Mucosa of descending colon (tissue), 3 donors: Measurements from ENCODE around the gene ALOX12B. TPM values are rescaled to one million over a fixed set of nuclear protein-coding genes. Genes with fewer than 3 reads are reported as not detected.

Experiments
- ATAC-seq: fragments of 200-7000 bp; cut with Tn5 transposase; one replicate; pipeline ENCODE4 v1.9.1; 2020; ENCODE audit warnings: mild to moderate bottlenecking, moderate library complexity
- DNase-seq, 3 donors: peaks; one replicate each; pipeline ENCODE4 v3.0.0-alpha.2; 2020
- H3K36me3 ChIP-seq: fragments of 200-600 bp; one replicate; pipeline ENCODE4 v1.8.0; 2021; ENCODE audit warnings: low read depth, mild to moderate bottlenecking
- H3K4me1 ChIP-seq: fragments of 200-600 bp; one replicate; pipeline ENCODE4 v1.8.0; 2021; ENCODE audit warnings: low read depth, mild to moderate bottlenecking
- H3K4me3 ChIP-seq: fragments of 200-600 bp; one replicate; pipeline ENCODE4 v1.8.0; 2021; ENCODE audit warnings: mild to moderate bottlenecking
- H3K9me3 ChIP-seq: fragments of 200-600 bp; one replicate; pipeline ENCODE4 v1.8.0; 2021; ENCODE audit warnings: mild to moderate bottlenecking
- intact Hi-C, 2 donors: fragments of 100-400 bp; cut with DNase I in 1 of 2; cut with micrococcal nuclease in 1 of 2; formaldehyde crosslinking; loops; one replicate each; pipeline versions ENCODE4 v1.11.0 to v1.11.1; 2022; cut with DNase I, micrococcal nuclease
- total RNA-seq, 3 donors: library from RNA; stranded (reverse); fragmentation: NEBNext Ultra II Directional in 2 of 3; extraction: Animal tissue kit (Norgen Biotek cat#: 25700) in 2 of 3; gene quantifications; one replicate each; pipeline versions ENCODE4 v1.2.1 to v1.2.4, GENCODE V29; 2021 to 2023
- TF ChIP-seq, protein P1 (sequence below): fragments of 200-600 bp; IDR thresholded peaks from one replicate; pipeline ENCODE4 v1.8.0; 2022; ENCODE audit warnings: antibody characterized with exemption, mild to moderate bottlenecking
- donor health status: DM: no; HTN: no; CAD: no; lungs with moderate emphysema.
- donor health status: DM: no; HTN: no; CAD: no.
- donor health status: DM: no; HTN: yes; CAD: no.

Gene ALOX12B
- total RNA-seq, 3 donors from 2014 or later = 0.25 to 0.65 (median 0.49) TPM

DNA sequence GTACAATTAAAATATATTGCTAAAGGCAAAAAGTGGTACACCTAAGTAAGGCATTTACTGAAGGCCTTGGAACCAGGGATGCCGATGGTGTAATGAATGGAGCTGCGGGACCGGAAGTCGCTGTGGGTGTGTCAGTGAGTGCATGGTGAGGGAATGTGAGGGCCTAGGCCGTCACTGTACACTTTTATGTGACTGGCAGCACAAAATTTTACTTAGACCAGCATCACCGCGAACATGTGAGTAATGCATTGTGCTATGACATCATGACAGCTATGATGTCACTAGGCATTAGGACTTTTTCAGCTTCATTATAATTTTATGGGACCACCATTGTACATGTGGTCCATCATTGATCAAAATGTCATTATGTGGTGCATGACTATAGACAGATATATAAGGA lies 33.9 kb downstream of the ALOX12B start:
- H3K9me3 ChIP-seq = no peaks in the 10 kb centered on the region
- H3K36me3 ChIP-seq = no peaks in the 10 kb centered on the region
- H3K4me3 ChIP-seq = no peak overlapping the region
- intact Hi-C loops = no loop called here
- DNase-seq (no peak), ATAC-seq (no peak)
- TF ChIP-seq, protein P1, sequence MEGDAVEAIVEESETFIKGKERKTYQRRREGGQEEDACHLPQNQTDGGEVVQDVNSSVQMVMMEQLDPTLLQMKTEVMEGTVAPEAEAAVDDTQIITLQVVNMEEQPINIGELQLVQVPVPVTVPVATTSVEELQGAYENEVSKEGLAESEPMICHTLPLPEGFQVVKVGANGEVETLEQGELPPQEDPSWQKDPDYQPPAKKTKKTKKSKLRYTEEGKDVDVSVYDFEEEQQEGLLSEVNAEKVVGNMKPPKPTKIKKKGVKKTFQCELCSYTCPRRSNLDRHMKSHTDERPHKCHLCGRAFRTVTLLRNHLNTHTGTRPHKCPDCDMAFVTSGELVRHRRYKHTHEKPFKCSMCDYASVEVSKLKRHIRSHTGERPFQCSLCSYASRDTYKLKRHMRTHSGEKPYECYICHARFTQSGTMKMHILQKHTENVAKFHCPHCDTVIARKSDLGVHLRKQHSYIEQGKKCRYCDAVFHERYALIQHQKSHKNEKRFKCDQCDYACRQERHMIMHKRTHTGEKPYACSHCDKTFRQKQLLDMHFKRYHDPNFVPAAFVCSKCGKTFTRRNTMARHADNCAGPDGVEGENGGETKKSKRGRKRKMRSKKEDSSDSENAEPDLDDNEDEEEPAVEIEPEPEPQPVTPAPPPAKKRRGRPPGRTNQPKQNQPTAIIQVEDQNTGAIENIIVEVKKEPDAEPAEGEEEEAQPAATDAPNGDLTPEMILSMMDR = no peak
- H3K4me1 ChIP-seq = peaks cover 4% of the 10 kb centered on the region

DNA sequence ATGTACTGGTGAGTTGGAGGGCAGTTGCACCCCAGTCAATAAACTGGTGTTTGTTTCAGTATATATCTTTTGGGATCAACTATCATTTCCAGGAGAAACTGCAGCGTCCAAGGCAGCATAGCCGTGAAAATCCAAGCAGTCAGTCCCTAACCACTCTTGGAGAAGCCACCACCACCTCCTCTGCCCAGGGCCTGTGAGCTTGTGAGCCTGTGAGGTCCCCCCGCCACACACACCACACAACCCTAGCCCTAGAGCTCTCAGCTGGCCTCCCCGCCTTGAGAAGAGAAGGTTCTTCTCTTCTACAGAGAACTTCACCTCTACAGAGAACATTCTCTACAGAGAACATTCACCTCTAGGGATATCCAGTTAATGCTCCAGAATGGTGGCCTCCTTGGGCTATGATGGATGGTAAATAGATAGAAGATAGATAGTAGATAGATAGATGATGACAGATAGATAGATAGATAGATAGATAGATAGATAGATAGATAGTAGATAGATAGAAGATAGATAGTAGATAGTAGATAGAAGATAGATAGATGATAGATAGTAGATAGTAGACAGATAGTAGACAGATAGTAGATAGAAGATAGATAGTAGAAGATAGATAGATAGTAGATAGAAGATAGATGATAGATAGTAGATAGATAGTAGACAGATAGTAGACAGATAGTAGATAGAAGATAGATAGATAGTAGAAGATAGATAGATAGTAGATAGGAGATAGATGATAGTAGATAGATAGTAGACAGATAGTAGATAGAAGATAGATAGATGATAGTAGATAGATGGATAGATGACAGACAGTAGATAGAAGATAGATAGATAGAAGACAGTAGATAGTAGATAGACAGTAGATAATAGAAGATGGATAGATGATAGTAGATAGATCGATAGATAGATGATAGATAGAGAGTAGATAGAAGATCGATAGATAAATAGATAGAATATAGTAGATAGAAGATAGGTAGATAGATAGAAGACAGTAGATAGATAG lies 35.0 kb downstream of the ALOX12B start:
- no peak for DNase-seq
- no peak for ATAC-seq
- no peaks in the 10 kb centered on the region for H3K9me3 ChIP-seq
- TF ChIP-seq, protein P1 = no peak
- H3K36me3 ChIP-seq = no peaks in the 10 kb centered on the region
- intact Hi-C loops = no loop called here
- H3K4me1 ChIP-seq = peaks cover 3% of the 10 kb centered on the region
- no peak overlapping the region for H3K4me3 ChIP-seq

DNA sequence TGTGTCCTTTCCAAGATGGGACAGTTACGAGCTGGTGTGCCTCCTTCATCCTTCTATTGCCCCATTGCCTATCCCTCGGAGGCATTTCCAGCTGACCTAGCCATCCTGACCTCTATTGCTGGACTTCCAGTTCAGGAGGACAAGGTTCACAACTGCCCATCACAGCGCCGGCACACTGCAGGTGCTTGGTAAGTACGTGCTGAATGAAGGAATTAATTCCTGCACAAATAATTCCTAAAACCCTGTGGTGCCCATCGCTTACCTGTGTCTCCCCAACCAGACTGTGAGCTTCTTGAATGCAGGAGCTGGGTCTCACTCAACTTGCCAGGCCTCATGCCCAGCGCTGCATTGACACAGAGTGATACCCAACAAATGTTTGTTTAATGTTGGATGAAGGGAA lies 35.7 kb downstream of the ALOX12B start:
- DNase-seq (no peak), ATAC-seq (no peak)
- H3K9me3 ChIP-seq = no peaks in the 10 kb centered on the region
- H3K36me3 ChIP-seq = no peaks in the 10 kb centered on the region
- H3K4me1 ChIP-seq = no peaks in the 10 kb centered on the region
- TF ChIP-seq, protein P1 = no peak
- H3K4me3 ChIP-seq = no peak overlapping the region
- intact Hi-C loops = no loop called here

DNA sequence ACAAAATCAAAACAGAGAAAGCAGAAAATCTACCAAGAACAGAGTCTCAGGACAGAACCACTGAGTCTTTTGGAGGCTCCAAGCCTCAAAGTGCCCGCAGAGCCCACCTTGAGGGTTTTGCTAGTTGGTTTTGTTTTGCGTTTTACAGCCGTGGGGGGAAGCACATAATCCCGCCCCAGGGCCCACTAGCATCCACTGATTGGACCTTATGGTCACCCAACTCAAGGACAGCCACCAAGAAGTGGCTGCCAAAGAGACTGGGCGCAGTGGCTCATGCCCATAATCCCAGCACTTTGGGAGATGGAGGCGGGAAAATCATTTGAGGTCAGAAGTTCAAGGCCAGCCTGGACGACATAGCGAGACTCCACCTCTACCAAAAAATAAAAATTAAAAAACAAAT lies 38.8 kb downstream of the ALOX12B start:
- ATAC-seq (no peak), DNase-seq (no peak)
- Histone ChIP-seq H3K4me1 (no peaks in the 10 kb centered on the region), H3K4me3 (no peak overlapping the region), H3K36me3 (no peaks in the 10 kb centered on the region), H3K9me3 (no peaks in the 10 kb centered on the region)
- intact Hi-C loops = no loop called here
- TF ChIP-seq, protein P1 = no peak

DNA sequence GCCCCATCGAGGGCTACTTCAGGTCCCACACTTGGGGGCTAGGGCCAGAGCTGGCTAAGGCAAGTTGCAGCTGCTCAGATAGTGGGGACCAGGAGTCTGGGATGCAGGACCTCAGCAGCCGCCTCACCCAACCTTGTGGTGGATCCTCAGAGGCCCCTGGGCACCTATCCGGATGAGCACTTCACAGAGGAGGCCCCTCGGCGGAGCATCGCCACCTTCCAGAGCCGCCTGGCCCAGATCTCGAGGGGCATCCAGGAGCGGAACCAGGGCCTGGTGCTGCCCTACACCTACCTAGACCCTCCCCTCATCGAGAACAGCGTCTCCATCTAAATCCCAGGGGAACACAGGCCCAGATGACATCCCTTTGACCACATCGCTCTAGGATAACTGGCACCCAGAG lies 39.3 kb downstream of the ALOX12B start:
- no peaks in the 10 kb centered on the region for H3K36me3 ChIP-seq
- DNase-seq (no peak), ATAC-seq (no peak)
- TF ChIP-seq, protein P1 = no peak
- H3K4me3 ChIP-seq = no peak overlapping the region
- H3K9me3 ChIP-seq = no peaks in the 10 kb centered on the region
- H3K4me1 ChIP-seq = no peaks in the 10 kb centered on the region
- intact Hi-C loops = no loop called here
